ENCODE data around the gene MROH8.
"Not testable (repeated sequence)": the region's sequence is repeated elsewhere in the genome, so short reads cannot be mapped to it uniquely, and the experiment has no call there.

Gene MROH8

DNA sequence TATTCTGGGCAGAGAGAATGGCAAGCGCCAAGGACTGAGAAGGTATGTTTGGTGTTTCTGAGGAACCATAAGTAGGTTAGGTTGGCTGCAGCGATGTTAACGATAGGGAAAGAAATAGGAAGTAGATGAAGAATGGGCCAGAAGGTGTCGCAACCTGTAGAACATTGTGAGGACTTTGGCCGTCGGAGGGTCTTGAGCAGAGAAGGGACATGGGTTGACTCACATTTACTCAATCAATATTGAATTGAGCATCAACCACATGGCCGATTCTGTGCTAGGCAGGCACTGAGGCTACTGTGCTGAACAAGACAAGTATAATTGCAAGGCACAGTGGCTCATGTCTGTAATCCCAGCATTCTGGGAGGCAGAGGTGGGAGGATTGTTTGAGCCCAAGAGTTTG is 27.1 kb downstream of the MROH8 start:
- DNase-seq: no peak

DNA sequence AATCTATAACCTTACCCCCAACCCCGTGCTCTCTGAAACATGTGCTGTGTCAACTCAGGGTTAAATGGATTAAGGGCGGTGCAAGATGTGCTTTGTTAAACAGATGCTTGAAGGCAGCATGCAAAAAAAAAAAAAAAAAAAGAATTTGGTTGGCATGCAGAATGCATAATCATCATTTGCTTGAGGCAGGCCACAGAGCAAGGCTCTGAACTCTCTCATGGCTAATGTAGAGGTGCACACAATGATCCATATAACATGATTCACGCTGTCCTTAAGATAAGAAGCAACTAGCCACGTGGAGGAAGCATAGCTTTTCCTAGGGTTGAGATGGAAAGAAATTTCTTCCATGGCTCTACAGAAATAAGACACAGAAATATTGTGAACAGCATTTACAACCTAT is 27.8 kb downstream of the MROH8 start:
- no peak for DNase-seq

DNA sequence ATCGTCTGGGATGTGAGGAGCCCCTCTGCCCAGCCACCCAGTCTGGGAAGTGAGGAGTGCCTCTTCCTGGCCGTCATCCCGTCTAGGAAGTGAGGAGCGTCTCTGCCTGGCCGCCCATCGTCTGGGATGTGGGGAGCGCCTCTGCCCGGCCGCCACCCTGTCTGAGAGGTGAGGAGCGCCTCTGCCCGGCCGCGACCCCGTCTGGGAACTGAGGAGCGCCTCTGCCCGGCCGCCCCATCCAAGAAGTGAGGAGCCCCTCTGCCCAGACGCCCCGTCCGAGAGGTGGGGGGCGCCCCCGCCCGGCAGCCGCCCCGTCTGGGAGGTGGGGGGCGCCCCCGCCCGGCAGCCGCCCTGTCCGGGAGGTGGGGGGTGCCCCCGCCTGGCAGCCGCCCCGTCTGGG is 28.5 kb downstream of the MROH8 start:
- not testable (repeated sequence) for DNase-seq

GRCh38 chr20:37147250-37147649 is 32.1 kb downstream of the MROH8 start:
- DNase-seq: no peak

DNA sequence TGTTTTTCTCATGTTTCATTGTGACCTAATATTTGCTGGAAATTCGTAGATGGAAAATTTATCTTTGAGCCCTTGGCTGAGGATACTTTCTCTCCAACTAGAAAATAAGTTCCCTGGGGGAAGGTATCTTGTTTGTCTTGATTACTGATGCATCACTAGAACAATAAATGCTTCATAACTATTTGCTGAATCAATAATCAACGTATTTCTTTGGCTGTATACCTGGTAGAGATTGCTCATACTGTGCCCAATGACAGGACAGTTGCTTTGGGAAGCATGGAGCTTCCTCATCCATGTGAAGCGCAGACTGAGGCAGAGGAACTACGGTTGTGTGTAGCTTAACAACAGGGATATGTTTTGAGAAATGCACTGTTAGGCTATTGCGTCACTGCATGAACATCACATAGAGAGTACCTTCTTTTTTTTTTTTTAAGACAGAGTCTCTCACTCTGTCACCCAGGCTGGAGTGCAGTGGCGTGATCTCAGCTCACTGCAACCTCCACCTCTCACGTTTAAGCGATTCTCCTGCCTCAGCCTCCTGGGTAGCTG is 34.4 kb downstream of the MROH8 start:
- no peak for DNase-seq

GRCh38 chr20:37142708-37143107 is 36.6 kb downstream of the MROH8 start:
- DNase-seq: no peak

GRCh38 chr20:37137547-37137946 is 41.8 kb downstream of the MROH8 start:
- DNase-seq: no peak

DNA sequence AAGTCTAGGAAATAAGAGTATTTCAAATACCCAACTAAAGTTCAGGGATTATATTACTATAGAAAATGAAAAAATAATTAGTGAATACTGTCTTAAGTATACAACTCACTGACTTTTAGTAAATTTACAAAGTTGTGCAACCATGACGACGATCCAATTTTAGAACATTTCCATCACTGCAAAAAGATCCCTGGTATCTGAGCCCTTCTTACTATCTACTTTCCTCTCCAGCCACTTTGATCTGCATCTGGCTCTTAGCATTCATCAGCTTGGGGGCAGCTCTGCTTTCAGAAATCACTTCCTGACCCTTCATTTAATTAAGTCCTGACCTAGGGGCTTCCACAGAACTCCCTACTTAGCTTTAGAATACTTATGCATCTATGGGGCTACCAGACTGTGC is 45.4 kb downstream of the MROH8 start:
- DNase-seq: no peak

GRCh38 chr20:37131486-37131885 is 47.9 kb downstream of the MROH8 start:
- no peak for DNase-seq

- no peak for DNase-seq
These were observed 50.5 kb downstream of the MROH8 start for GRCh38 chr20:37128803-37129202.

GRCh38 chr20:37126290-37126689 is 53.1 kb downstream of the MROH8 start:
- DNase-seq: not testable (repeated sequence)

DNA sequence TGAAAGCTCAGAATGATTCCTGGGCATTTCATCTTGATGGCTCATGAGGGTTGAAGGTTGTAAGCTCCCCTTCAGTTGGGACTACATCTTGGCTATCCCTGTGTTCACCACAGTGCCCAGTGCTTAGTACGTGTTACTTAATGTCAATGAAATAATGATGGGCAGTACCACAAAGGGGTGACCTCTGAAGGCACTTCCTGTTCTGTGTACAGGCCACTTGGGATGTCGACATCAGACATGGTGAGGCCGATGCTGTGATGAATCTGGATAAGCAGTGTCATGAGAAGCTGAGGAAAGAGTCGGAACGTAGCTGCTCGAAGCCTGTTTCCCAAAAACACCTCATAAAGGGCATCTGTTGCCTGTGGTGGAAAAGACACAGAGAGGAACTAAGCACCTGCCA is 55.9 kb downstream of the MROH8 start:
- DNase-seq: no peak

DNA sequence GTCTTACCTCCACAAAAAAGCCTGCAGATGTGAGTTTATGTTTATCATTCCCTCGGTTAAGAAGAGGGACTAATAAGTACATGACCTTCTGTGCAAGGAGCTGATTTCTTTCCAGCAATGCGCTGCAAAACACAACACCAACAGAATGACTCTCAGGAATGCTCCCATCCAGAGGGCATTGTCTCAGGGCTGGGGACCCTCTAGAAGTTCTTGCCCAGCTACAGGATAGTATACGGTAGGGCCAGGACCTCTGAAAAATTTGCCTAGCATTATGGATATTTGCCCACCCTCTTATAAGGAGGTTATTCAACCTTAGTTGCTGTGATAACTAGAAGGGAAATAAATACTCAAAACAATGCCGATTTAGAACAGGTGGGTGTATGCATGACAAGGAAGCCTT is 58.9 kb downstream of the MROH8 start:
- DNase-seq: no peak

- no peak for DNase-seq
These were observed 59.9 kb downstream of the MROH8 start for GRCh38 chr20:37119356-37120036.

- DNase-seq: no peak
These were observed 65.3 kb downstream of the MROH8 start for GRCh38 chr20:37114012-37114411.

GRCh38 chr20:37111926-37112455 is 67.4 kb downstream of the MROH8 start:
- DNase-seq: no peak

DNA sequence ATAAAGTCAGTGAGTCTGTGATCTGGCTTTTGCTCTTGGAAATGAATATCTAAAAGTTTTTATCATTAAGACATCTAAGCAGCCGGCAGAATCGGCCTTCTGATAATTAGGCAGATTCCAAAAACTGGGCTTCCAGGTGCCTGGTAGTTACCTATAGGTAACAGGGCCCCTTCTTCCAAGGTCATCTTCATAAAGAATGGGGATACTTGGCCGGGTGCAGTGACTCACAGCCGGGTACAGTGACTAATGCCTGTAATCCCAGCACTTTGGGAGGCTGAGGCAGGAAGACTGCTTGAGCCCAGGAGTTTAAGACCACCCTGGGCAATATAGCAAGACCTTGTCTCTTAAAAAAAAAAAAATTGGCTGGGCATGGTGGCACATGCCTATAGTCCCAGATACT is 70.7 kb downstream of the MROH8 start:
- no peak for DNase-seq

DNA sequence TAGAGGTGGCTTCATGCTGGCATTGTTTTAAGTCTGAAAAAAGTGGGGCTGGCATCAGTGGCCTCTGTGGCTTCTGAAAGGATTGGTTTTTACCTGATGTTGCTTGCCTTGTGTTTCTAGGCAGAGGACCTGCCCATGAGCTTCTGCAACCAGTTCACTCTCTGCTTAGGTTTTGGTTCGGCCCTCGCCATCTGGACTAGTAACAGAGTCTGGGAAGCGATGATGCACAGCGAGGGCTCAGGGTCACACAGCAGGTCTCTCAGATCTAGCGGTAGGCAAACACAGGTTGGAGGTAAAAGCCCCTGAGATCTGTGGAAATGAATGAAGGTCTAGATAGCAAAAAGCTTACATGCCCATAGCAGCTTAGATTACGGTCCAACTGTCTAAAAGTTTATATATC is 76.8 kb downstream of the MROH8 start:
- DNase-seq: no peak

GRCh38 chr20:37096415-37097041 is 82.8 kb downstream of the MROH8 start:
- DNase-seq: no peak

DNA sequence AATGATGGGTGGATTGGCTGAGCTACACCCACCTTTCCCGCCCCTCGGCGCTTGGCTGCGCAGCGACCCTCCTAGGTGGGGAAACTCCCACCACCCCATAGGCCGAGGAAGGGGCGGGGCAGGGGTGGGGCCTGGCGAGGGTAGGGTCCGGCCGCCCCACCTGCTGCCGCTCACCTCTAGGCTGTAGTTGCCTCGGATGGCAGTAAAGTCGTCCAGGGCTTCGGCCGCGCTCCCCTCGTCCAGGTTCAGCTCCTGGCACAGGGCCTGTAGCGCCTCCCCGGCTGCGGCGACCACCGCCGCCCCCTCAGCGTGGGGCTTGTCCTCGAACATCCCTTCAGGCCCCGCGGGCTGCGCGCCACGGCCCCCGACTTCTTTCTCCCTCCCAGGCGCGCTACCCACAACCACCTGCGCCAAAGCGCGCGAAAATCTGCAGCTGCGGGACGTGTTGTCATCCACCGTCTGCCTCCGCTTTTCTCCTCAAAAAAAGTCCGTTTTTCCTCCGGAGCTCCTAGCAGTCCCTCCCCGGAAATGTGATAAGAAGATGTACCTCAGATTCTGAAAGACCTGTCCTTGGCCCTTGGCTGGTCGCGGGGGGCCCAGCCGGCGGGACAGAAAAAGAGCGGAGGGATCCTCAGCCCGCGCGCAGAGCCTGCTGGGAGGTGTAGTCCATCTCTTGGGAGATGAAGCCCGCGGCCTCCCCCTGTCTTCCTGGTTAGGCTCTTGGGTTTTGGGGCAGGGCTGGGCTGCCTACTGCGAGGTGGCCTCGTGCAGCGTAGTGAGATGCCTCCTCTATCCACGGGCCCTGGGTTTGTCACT is 83.5 kb downstream of the MROH8 start, which contains the start of gene RBL1:
RBL1 (minus strand) TSS at position 399 of the 816 bp plus-strand sequence; CDS start at position 330, 69 bp downstream.
- DNase-seq: peak; percentile 90

DNA sequence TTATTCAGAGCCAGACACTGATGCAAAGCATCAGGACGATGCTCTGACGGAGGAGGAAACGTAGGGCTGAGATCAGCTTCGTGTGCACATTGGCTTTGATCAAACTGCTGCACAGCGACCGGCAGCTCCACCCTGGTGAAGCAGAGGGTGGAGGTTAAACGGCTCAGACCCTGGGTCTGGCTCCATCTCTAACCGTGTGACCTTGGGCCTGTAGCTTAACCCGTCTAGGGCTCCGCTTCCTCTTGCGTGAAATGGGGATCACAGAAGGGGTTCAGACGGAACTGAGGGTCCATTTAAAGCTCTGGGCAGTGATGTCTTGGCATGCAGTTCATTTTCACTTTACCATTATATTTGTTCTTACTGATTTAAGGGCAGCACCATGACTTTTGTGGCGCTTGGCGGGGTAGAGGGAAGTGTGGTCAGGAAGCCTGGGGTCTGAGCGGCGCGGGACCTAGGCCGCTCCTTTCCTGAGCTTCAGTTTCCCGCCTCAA is 84.2 kb downstream of the MROH8 start:
- DNase-seq: peak; percentile 55

- DNase-seq: no peak
These were observed 88.9 kb downstream of the MROH8 start for GRCh38 chr20:37090407-37090806.

DNA sequence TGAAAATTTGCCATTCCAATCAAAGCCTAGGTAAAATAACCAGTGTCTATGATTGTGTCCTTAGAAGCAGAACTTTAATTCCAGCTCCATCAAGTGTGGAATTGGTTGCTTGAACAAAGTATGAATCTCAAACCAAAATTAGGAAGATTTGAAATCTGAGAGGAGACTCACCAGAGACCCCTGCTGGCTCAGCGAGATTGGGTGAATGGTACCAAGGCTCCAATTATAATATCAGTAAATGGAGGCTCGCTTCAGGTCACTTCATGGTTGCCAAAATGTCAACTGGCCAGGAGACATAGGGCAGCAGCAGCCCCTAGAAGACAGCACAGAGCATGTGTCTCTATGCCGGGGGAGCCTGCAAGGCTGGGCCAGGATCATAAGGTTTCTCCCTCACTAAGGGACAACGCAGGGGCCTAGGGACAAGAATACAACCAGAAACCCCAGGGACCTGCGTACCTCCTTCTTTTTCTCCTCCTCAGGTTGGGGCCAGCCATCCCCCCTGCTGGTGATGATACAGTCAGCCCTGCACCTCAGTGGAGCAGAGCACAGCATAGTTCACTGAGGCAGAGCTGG is 97.5 kb downstream of the MROH8 start:
- no peak for DNase-seq
